Right lobe of liver (tissue), 6 donors: ENCODE measurements around the gene MRPL57. TPM values are rescaled to one million over a fixed set of nuclear protein-coding genes. Genes with fewer than 3 reads are reported as not detected.

Experiments
- ATAC-seq, 4 donors: fragments of 200-7000 bp; cut with Tn5 transposase; one replicate each; pipeline ENCODE4 v1.9.1; 2020; ENCODE audit warnings: mild to moderate bottlenecking in 4 of 4, moderate library complexity in 4 of 4
- DNase-seq, 3 donors: peaks; one replicate each; pipeline ENCODE4 v3.0.0-alpha.2; 2020
- H3K27ac ChIP-seq, 3 donors: fragments of 200-600 bp; one replicate each; pipeline ENCODE4 v1.8.0; 2022
- H3K27me3 ChIP-seq, 2 donors: fragments of 200-600 bp; one replicate each; pipeline ENCODE4 v1.8.0; 2022
- H3K36me3 ChIP-seq, 4 donors: fragments of 200-600 bp; sonication (generic) in 1 of 4; one replicate each; pipeline versions ENCODE4 v1.5.1 to v1.8.0; 2017 to 2022; ENCODE audit warnings: control low read depth in 1 of 4
- H3K4me1 ChIP-seq, 4 donors: fragments of 200-600 bp; sonication (generic) in 1 of 4; one replicate each; pipeline versions ENCODE4 v1.5.1 to v1.8.0; 2017 to 2022; ENCODE audit warnings: control low read depth in 1 of 4
- H3K4me3 ChIP-seq, 3 donors: fragments of 200-600 bp; one replicate each; pipeline ENCODE4 v1.8.0; 2022
- H3K9me3 ChIP-seq, 4 donors: fragments of 200-600 bp; sonication (generic) in 1 of 4; one replicate each; pipeline versions ENCODE4 v1.5.1 to v1.8.0; 2017 to 2022; ENCODE audit warnings: control low read depth in 1 of 4
- POLR2A ChIP-seq: fragments of 450-650 bp; IDR thresholded peaks from one replicate; pipeline ENCODE4 v1.6.1; 2017; ENCODE audit warnings: antibody characterized with exemption, mild to moderate bottlenecking
- WGBS: methylation state at CpG from one replicate; pipeline ENCODE4 v1.1.6; 2018; ENCODE audit warnings: low coverage, low lambda C conversion rate; ENCODE audit not compliant: insufficient coverage; ENCODE audit errors: missing lambda C conversion rate; 5-methylcytosine and 5-hydroxymethylcytosine counted together
- intact Hi-C, 2 donors: fragments of 100-400 bp; cut with DNase I; formaldehyde crosslinking; loops; one replicate each; pipeline versions ENCODE4 v1.11.2 to v1.14.1; 2022
- total RNA-seq, 6 experiments: library from RNA; depleted of rRNA in 2 of 6; stranded (reverse); fragments of >200 nt in 2 of 6; fragmentation: NEBNext Ultra II Directional in 3 of 6; extraction: Animal tissue kit (Norgen Biotek cat#: 25700) in 3 of 6; gene quantifications; one replicate each; pipeline versions ENCODE4 v1.1.0 to v1.2.4, GENCODE V29; 2016 to 2023
- TF ChIP-seq, protein P1 (sequence below), 4 donors: fragments of 200-600 bp in 3 of 4; fragments of 450-650 bp in 1 of 4; IDR thresholded peaks; one replicate each; pipeline versions ENCODE4 v1.5.1 to v1.8.0; 2016 to 2022; ENCODE audit warnings: antibody characterized with exemption in 4 of 4, mild to moderate bottlenecking in 2 of 4
- donor health status: DM: no; HTN: yes; CAD: no.
- donor health status: DM: no; HTN: no; CAD: no.
- donor health status: DM: no; HTN: no; CAD: no.
- donor health status: DM: no; HTN: yes; CAD: no.
- donor health status: DM: no; HTN: yes; CAD: no.

Gene MRPL57
- total RNA-seq, 6 experiments from 2014 or later, result 10.6 to 38.7 (median 13.6) TPM

DNA sequence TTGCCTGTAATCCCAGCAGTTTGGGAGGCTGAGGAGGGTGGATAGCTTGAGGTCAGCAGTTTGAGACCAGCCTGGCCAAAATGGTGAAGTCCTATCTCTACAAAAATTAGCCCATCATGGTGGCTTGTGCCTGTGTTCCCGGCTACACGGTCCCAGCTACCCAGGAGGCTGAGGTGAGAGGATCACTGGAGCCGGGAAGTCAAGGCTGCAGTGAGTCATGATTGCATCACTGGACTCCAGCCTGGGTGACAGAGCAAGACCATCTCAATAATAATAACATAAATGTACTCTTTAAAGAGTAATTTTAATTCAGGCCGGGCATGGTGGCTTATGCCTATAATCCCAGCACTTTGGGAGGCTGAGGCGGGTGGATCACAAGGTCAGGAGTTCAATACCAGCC lies 38.8 kb upstream of the MRPL57 start:
- no peak for TF ChIP-seq POLR2A
- TF ChIP-seq, protein P1, sequence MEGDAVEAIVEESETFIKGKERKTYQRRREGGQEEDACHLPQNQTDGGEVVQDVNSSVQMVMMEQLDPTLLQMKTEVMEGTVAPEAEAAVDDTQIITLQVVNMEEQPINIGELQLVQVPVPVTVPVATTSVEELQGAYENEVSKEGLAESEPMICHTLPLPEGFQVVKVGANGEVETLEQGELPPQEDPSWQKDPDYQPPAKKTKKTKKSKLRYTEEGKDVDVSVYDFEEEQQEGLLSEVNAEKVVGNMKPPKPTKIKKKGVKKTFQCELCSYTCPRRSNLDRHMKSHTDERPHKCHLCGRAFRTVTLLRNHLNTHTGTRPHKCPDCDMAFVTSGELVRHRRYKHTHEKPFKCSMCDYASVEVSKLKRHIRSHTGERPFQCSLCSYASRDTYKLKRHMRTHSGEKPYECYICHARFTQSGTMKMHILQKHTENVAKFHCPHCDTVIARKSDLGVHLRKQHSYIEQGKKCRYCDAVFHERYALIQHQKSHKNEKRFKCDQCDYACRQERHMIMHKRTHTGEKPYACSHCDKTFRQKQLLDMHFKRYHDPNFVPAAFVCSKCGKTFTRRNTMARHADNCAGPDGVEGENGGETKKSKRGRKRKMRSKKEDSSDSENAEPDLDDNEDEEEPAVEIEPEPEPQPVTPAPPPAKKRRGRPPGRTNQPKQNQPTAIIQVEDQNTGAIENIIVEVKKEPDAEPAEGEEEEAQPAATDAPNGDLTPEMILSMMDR (IDR thresholded peaks at IDR 0.05), result no peak
- H3K27ac ChIP-seq, result no peak overlapping the region
- no peaks in the 10 kb centered on the region for H3K27me3 ChIP-seq
- H3K4me1 ChIP-seq, result peaks cover 0 to 14% (median 5%) of the 10 kb centered on the region in 4 donors
- H3K4me3 ChIP-seq, result no peak overlapping the region
- H3K9me3 ChIP-seq, result no peaks in the 10 kb centered on the region
- ATAC-seq (no peak), DNase-seq (no peak)
- intact Hi-C loops, result loop anchor here in 1 of 2 donors (10.0 kb wide), 2 partner anchors 63 to 193 kb away; no protein-coding TSS in a partner anchor
- peaks cover 0 to 4% (median 0%) of the 10 kb centered on the region in 4 donors for H3K36me3 ChIP-seq
- 74% methylated on average over 5 of the region's 5 CpGs for WGBS

DNA sequence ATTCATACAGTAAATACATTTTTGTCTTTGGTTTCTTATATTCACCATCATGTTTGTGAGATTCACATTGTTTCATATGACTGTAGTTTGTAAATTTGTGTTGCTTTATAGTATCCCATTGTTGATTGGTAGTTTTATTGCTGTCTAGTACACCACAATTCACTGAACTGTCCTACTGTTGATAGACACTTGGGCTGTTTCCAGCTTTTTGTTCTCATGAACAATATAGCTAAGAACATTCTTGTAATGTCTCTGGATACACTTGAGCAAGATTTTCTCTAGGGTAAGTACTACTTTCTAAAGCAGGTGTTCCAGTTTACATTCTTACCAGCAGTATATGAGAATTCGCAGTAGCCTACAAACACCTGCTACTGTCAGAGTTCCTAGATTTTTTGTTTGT lies 37.9 kb upstream of the MRPL57 start:
- WGBS, result 33% methylated on average over 1 of the region's 1 CpG
- no peak overlapping the region for H3K4me3 ChIP-seq
- H3K9me3 ChIP-seq, result no peaks in the 10 kb centered on the region
- no peak overlapping the region for H3K27ac ChIP-seq
- no peak for DNase-seq
- ATAC-seq, result no peak
- peaks cover 0 to 14% (median 5%) of the 10 kb centered on the region in 4 donors for H3K4me1 ChIP-seq
- peaks cover 0 to 11% (median 0%) of the 10 kb centered on the region in 4 donors for H3K36me3 ChIP-seq
- no peaks in the 10 kb centered on the region for H3K27me3 ChIP-seq
- intact Hi-C loops, result loop anchor here in 1 of 2 donors (10.0 kb wide), 2 partner anchors 64 to 194 kb away; no protein-coding TSS in a partner anchor
- TF ChIP-seq POLR2A, result no peak
- TF ChIP-seq, protein P1 (IDR thresholded peaks at IDR 0.05), result no peak

DNA sequence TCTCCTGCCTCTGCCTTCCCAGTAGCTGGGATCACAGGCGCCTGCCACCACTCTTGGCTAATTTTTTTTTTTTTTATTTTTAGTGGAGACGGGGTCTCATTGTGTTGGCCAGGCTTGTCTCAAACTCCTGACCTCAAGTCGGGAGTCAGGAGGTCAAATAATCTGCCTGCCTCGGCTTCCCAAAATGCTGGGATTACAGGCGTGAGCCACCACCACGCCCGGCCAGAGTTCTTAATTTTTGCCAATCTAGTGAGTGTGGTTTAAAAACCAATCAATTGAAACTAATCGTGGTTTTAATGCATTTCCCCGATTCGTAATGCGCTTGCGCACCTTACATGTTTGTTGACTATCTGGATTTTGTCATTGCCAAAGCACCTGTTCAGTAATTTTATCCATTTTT lies 37.1 kb upstream of the MRPL57 start:
- TF ChIP-seq, protein P1 (IDR thresholded peaks at IDR 0.05), result no peak
- TF ChIP-seq POLR2A, result no peak
- peak overlapping the region in 1 of 3 donors; percentile 79 for H3K27ac ChIP-seq
- WGBS, result 66% methylated on average over 12 of the region's 12 CpGs

DNA sequence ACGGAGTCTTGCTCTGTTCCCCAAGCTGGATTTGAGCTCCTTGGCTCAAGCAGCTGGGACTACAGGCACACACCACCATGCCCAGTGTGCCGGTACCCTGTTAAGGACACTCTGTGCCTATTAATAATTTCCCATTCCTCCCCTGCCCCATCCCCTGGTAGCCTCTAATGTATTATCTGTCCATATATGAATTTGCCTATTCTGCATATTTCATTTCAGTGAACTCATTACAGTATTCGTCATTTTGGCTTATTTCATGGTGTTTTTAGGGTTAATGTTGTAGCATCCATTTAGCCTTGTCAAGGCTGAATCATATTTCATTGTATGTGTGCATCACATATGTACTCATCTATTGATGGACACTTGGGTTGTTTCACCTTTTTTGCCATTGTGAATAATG lies 33.7 kb upstream of the MRPL57 start:
- Histone ChIP-seq H3K4me1 (peaks cover 0 to 14% (median 5%) of the 10 kb centered on the region in 4 donors), H3K36me3 (peaks cover 0 to 42% (median 7%) of the 10 kb centered on the region in 4 donors), H3K27me3 (no peaks in the 10 kb centered on the region), H3K27ac (no peak overlapping the region), H3K4me3 (no peak overlapping the region), H3K9me3 (no peaks in the 10 kb centered on the region)
- intact Hi-C loops, result no loop called here
- DNase-seq (no peak), ATAC-seq (no peak)
- no peak for TF ChIP-seq POLR2A
- TF ChIP-seq, protein P1 (IDR thresholded peaks at IDR 0.05), result no peak
- WGBS, result 92% methylated on average over 3 of the region's 3 CpGs

More for the DNA sequence above, 37.1 kb upstream of the MRPL57 start:
- intact Hi-C loops, result loop anchor here in 1 of 2 donors (10.0 kb wide), 2 partner anchors 65 to 195 kb away; no protein-coding TSS in a partner anchor
- Histone ChIP-seq H3K36me3 (peaks cover 0 to 15% (median 0%) of the 10 kb centered on the region in 4 donors), H3K4me1 (peaks cover 0 to 14% (median 5%) of the 10 kb centered on the region in 4 donors), H3K27me3 (no peaks in the 10 kb centered on the region), H3K9me3 (no peaks in the 10 kb centered on the region), H3K4me3 (peak overlapping the region; percentile 79 to 90 (median 86))
- DNase-seq, result no peak
- ATAC-seq, result no peak
